ENCODE data around the gene ANKEF1.
"Not testable (repeated sequence)": the region's sequence is repeated elsewhere in the genome, so short reads cannot be mapped to it uniquely, and the experiment has no call there.

ANKEF1 gene

GRCh38 chr20:10022625-10023024, 12.2 kb upstream of the ANKEF1 start:
- ChIA-PET POLR2A (no interaction called here), CTCF (no interaction called here)
- DNase-seq (ENCODE audit: low read depth, low spot score) = no peak
- no peak for TF ChIP-seq CTCF (IDR thresholded peaks at IDR 0.05; ENCODE audit: insufficient read depth, low read length, missing control alignments)
- no peak overlapping the region for H3K4me3 ChIP-seq (ENCODE audit: low read depth, low read length)

GRCh38 chr20:10023911-10024310, 10.9 kb upstream of the ANKEF1 start:
- POLR2A ChIA-PET = no interaction called here
- no peak for DNase-seq (ENCODE audit: low read depth, low spot score)
- H3K4me3 ChIP-seq (ENCODE audit: low read depth, low read length) = no peak overlapping the region

GRCh38 chr20:10031451-10032215, 3.2 kb upstream of the ANKEF1 start:
- CTCF ChIA-PET; POLR2A ChIA-PET; H3K4me3 ChIP-seq (ENCODE audit: low read depth, low read length); DNase-seq (ENCODE audit: low read depth, low spot score): not testable (repeated sequence)

More at GRCh38 chr20:10023911-10024310, 10.9 kb upstream of the ANKEF1 start:
- CTCF ChIA-PET = no interaction called here
- TF ChIP-seq CTCF (IDR thresholded peaks at IDR 0.05; ENCODE audit: insufficient read depth, low read length, missing control alignments) = no peak

- CTCF ChIA-PET = not testable (repeated sequence)
Measured at GRCh38 chr20:10032269-10032668, 2.5 kb upstream of the ANKEF1 start.

GRCh38 chr20:10033905-10034650, 709 bp upstream of the ANKEF1 start:
- H3K4me3 ChIP-seq (ENCODE audit: low read depth, low read length) = no peak overlapping the region
- POLR2A ChIA-PET = no interaction called here
- DNase-seq (ENCODE audit: low read depth, low spot score) = no peak
- CTCF ChIA-PET = interaction anchor here (1.0 to 2.4 kb wide), 2 partner anchors 55 to 56 kb away, joined by 4 to 9 read pairs; no protein-coding TSS in a partner anchor
- TF ChIP-seq CTCF (IDR thresholded peaks at IDR 0.05; ENCODE audit: insufficient read depth, low read length, missing control alignments) = no peak

More at GRCh38 chr20:10032269-10032668, 2.5 kb upstream of the ANKEF1 start:
- POLR2A ChIA-PET; DNase-seq (ENCODE audit: low read depth, low spot score); H3K4me3 ChIP-seq (ENCODE audit: low read depth, low read length): not testable (repeated sequence)

GRCh38 chr20:10036321-10036720, 1.5 kb downstream of the ANKEF1 start:
- POLR2A ChIA-PET; DNase-seq (ENCODE audit: low read depth, low spot score): not testable (repeated sequence)
- CTCF ChIA-PET = interaction anchor here (1.1 to 2.4 kb wide), 2 partner anchors 54 to 57 kb away, joined by 3 to 9 read pairs; no protein-coding TSS in a partner anchor

GRCh38 chr20:10040070-10040975, 5.5 kb downstream of the ANKEF1 start:
- H3K4me3 ChIP-seq (ENCODE audit: low read depth, low read length) = no peak overlapping the region
- CTCF ChIA-PET = no interaction called here
- POLR2A ChIA-PET = no interaction called here
- DNase-seq (ENCODE audit: low read depth, low spot score) = peak; percentile 16
- TF ChIP-seq CTCF (IDR thresholded peaks at IDR 0.05; ENCODE audit: insufficient read depth, low read length, missing control alignments) = no peak

More at GRCh38 chr20:10036321-10036720, 1.5 kb downstream of the ANKEF1 start:
- not testable (repeated sequence) for H3K4me3 ChIP-seq (ENCODE audit: low read depth, low read length)
